Nephron (organoid): ENCODE results near the gene VWDE.

ENCODE experiments used
- H3K27ac Mint-ChIP-seq, 3 experiments: 2 replicates each; pipeline ENCODE4 v1.8.0; 2020; ENCODE audit warnings: mixed read lengths in 3 of 3, mild to moderate bottlenecking in 2 of 3, moderate library complexity in 1 of 3
- H3K27me3 Mint-ChIP-seq: 2 replicates; pipeline ENCODE4 v1.8.0; 2021; ENCODE audit warnings: low read depth, mild to moderate bottlenecking, moderate library complexity, mixed read lengths
- H3K36me3 Mint-ChIP-seq: 2 replicates; pipeline ENCODE4 v1.8.0; 2020; ENCODE audit warnings: low read depth, mixed read lengths
- H3K4me1 Mint-ChIP-seq: 2 replicates; pipeline ENCODE4 v1.8.0; 2020; ENCODE audit warnings: mixed read lengths
- H3K4me3 Mint-ChIP-seq, 3 experiments: 2 replicates each; pipeline ENCODE4 v1.8.0; 2020; ENCODE audit warnings: mild to moderate bottlenecking in 3 of 3, mixed read lengths in 3 of 3, moderate library complexity in 2 of 3
- H3K9me3 Mint-ChIP-seq: 2 replicates; pipeline ENCODE4 v1.8.0; 2020; ENCODE audit warnings: mixed read lengths
- CTCF ChIP-seq, 3 experiments: fragments of 200-600 bp; sonication (generic); IDR thresholded peaks; one replicate each; pipeline ENCODE4 v1.5.0; 2021; ENCODE audit warnings: antibody characterized with exemption in 3 of 3; ENCODE audit not compliant: unreplicated experiment in 3 of 3

VWDE gene

GRCh38 chr7:12327922-12328321 is 75.7 kb downstream of the VWDE start:
- Mint-ChIP-seq H3K27me3 (no peaks in the 10 kb centered on the region), H3K36me3 (no peaks in the 10 kb centered on the region), H3K4me3 (no peak overlapping the region), H3K9me3 (no peaks in the 10 kb centered on the region), H3K4me1 (no peaks in the 10 kb centered on the region), H3K27ac (no peak overlapping the region)
- TF ChIP-seq CTCF (IDR thresholded peaks at IDR 0.05; ENCODE audit: unreplicated experiment in 3 of 3) = no peak

- TF ChIP-seq CTCF (IDR thresholded peaks at IDR 0.05; ENCODE audit: unreplicated experiment in 3 of 3) = no peak
- H3K4me3 Mint-ChIP-seq = no peak overlapping the region
- H3K36me3 Mint-ChIP-seq = no peaks in the 10 kb centered on the region
- H3K27me3 Mint-ChIP-seq = no peaks in the 10 kb centered on the region
- peaks cover 7% of the 10 kb centered on the region for H3K4me1 Mint-ChIP-seq
- no peak overlapping the region for H3K27ac Mint-ChIP-seq
- H3K9me3 Mint-ChIP-seq = no peaks in the 10 kb centered on the region
Measured at GRCh38 chr7:12325646-12326045, 78.0 kb downstream of the VWDE start.

GRCh38 chr7:12323415-12323814 is 80.2 kb downstream of the VWDE start:
- no peak overlapping the region for H3K4me3 Mint-ChIP-seq
- H3K27ac Mint-ChIP-seq = no peak overlapping the region
- H3K27me3 Mint-ChIP-seq = no peaks in the 10 kb centered on the region
- TF ChIP-seq CTCF (IDR thresholded peaks at IDR 0.05; ENCODE audit: unreplicated experiment in 3 of 3) = no peak
- no peaks in the 10 kb centered on the region for H3K36me3 Mint-ChIP-seq
- H3K9me3 Mint-ChIP-seq = no peaks in the 10 kb centered on the region
- H3K4me1 Mint-ChIP-seq = peaks cover 10% of the 10 kb centered on the region

GRCh38 chr7:12322903-12323300 is 80.8 kb downstream of the VWDE start:
- no peak for TF ChIP-seq CTCF (IDR thresholded peaks at IDR 0.05; ENCODE audit: unreplicated experiment in 3 of 3)

GRCh38 chr7:12322284-12322902 is 81.3 kb downstream of the VWDE start:
- H3K9me3 Mint-ChIP-seq = no peaks in the 10 kb centered on the region

More at GRCh38 chr7:12322903-12323300, 80.8 kb downstream of the VWDE start:
- Mint-ChIP-seq H3K4me1 (peaks cover 10% of the 10 kb centered on the region), H3K9me3 (no peaks in the 10 kb centered on the region), H3K27me3 (no peaks in the 10 kb centered on the region), H3K27ac (no peak overlapping the region), H3K4me3 (no peak overlapping the region), H3K36me3 (no peaks in the 10 kb centered on the region)

More at GRCh38 chr7:12322284-12322902, 81.3 kb downstream of the VWDE start:
- peaks cover 10% of the 10 kb centered on the region for H3K4me1 Mint-ChIP-seq
- peak; percentile 75 to 79 (median 78) for TF ChIP-seq CTCF (IDR thresholded peaks at IDR 0.05; ENCODE audit: unreplicated experiment in 3 of 3)
- H3K27me3 Mint-ChIP-seq = no peaks in the 10 kb centered on the region
- no peak overlapping the region for H3K27ac Mint-ChIP-seq
- H3K36me3 Mint-ChIP-seq = no peaks in the 10 kb centered on the region
- H3K4me3 Mint-ChIP-seq = no peak overlapping the region
